ENCODE data around the gene PPP3R2. TPM values are rescaled to one million over a fixed set of nuclear protein-coding genes. Genes with fewer than 3 reads are reported as not detected.

PPP3R2 gene
- total RNA-seq, 1 experiment from 2014 or later: not detected

DNA sequence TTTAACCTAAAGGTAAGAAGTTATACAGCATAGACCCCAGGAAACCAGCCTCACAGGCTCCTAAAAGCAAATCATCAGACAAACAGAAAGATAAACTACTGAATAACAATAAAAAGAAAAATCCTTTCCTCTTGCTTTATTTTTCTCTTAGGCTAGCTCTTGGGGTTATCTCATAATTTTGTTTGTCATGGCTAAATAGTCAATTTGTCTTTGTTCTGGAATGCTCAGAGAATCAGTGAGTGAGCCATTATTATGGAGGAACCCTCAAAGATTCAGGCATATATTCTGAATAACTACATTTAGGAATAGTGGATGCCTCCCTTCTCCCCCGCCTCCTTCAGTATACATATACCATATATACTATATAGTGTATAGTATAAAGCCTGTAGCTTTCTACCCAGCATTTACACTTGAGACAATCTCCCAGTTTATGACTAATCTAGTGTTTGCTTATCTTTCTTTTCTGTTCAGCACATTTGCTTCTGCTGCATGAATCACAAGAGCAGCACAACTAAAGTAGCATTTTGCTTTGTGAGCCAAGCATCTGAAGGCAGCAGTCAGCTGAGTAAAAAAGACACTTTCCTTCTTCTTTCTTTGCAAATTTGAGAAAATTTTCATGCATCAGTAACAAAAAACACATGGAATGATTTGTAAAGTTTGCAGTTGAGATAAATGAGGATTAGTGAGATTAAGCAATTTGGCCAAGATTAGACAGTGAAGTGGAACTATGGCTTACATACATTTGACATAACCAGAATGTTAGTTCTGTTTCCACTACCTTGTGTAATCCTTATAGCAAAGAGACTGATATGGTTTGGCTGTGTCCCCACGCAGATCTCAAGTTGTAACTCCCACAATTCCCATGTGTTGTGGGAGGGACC is 45.3 kb upstream of the PPP3R2 start:
- no peak overlapping the region for H3K27ac ChIP-seq (ENCODE audit: insufficient read length, low read depth, low read length)
- H3K4me2 ChIP-seq (ENCODE audit: insufficient read depth, insufficient read length, low read length): no peak overlapping the region
- no peaks in the 10 kb centered on the region for H3K23me2 ChIP-seq (ENCODE audit: insufficient read length, low read depth, low read length, poor library complexity, severe bottlenecking)
- H2BK20ac ChIP-seq (ENCODE audit: low read depth, low read length, poor library complexity, severe bottlenecking): no peak overlapping the region
- Mint-ChIP-seq H3K27ac (no peak overlapping the region; a peak in 1 of 7 replicates), H3K4me3 (no peak overlapping the region), H3K36me3 (ENCODE audit: insufficient read depth in 1 of 3, low read depth in 3 of 3) (peaks cover 0 to 2% (median 0%) of the 10 kb centered on the region in 3 experiments; a peak in 3 of 7 replicates), H3K4me1 (no peaks in the 10 kb centered on the region), H3K27me3 (ENCODE audit: low read depth) (no peaks in the 10 kb centered on the region), H3K9me3 (peaks cover 7 to 17% of the 10 kb centered on the region in 2 experiments; a peak in 4 of 5 replicates)
- H3K9me3 ChIP-seq (ENCODE audit: control insufficient read depth, low read depth, low read length): no peaks in the 10 kb centered on the region
- no peak for DNase-seq
- no peak overlapping the region for H4K91ac ChIP-seq (ENCODE audit: insufficient read length, low read depth, low read length)
- H3K18ac ChIP-seq (ENCODE audit: insufficient read length, low read depth, low read length): no peak overlapping the region
- H4K5ac ChIP-seq (ENCODE audit: insufficient read length, low read depth, low read length): no peak overlapping the region
- H3K14ac ChIP-seq (ENCODE audit: insufficient read depth, low read length): no peak overlapping the region
- no peak overlapping the region for H3K56ac ChIP-seq (ENCODE audit: insufficient read length, low read depth, low read length)
- H4K8ac ChIP-seq (replicated peaks; ENCODE audit: insufficient read length, low read depth, low read length): no peak overlapping the region
- H3K9ac ChIP-seq (ENCODE audit: extremely low read depth, insufficient read length, low read length): no peak overlapping the region
- H2BK12ac ChIP-seq (ENCODE audit: insufficient read length, low read depth, low read length): no peak overlapping the region
- H3K4ac ChIP-seq (ENCODE audit: low read depth, low read length): no peak overlapping the region
- H2BK120ac ChIP-seq (ENCODE audit: low read depth, low read length, poor library complexity, severe bottlenecking): no peak overlapping the region
- H3K4me1 ChIP-seq (ENCODE audit: insufficient read depth, low read length): no peaks in the 10 kb centered on the region
- H3K27me3 ChIP-seq (ENCODE audit: insufficient read depth, low read length): no peaks in the 10 kb centered on the region
- no peaks in the 10 kb centered on the region for H3K79me1 ChIP-seq (ENCODE audit: insufficient read depth, low read depth, low read length, poor library complexity, severe bottlenecking)
- no peak overlapping the region for H2AFZ ChIP-seq (ENCODE audit: low read length)
- H3T11ph ChIP-seq (ENCODE audit: low read length): no peak overlapping the region
- no peak overlapping the region for H2AK5ac ChIP-seq (ENCODE audit: insufficient read length, low read length)
- no peaks in the 10 kb centered on the region for H3K79me2 ChIP-seq (ENCODE audit: insufficient read depth, low read length)
- no peak overlapping the region for H2BK15ac ChIP-seq (ENCODE audit: low read depth, low read length)
- TF ChIP-seq, protein P1, sequence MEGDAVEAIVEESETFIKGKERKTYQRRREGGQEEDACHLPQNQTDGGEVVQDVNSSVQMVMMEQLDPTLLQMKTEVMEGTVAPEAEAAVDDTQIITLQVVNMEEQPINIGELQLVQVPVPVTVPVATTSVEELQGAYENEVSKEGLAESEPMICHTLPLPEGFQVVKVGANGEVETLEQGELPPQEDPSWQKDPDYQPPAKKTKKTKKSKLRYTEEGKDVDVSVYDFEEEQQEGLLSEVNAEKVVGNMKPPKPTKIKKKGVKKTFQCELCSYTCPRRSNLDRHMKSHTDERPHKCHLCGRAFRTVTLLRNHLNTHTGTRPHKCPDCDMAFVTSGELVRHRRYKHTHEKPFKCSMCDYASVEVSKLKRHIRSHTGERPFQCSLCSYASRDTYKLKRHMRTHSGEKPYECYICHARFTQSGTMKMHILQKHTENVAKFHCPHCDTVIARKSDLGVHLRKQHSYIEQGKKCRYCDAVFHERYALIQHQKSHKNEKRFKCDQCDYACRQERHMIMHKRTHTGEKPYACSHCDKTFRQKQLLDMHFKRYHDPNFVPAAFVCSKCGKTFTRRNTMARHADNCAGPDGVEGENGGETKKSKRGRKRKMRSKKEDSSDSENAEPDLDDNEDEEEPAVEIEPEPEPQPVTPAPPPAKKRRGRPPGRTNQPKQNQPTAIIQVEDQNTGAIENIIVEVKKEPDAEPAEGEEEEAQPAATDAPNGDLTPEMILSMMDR (conservative IDR thresholded peaks at IDR 0.05): no peak
- no peak overlapping the region for H3K23ac ChIP-seq (ENCODE audit: insufficient read length, low read depth, low read length)
- WGBS (ENCODE audit: extremely low coverage, insufficient read length, low lambda C conversion rate): no CpG with 5 or more reads among the region's 2 CpGs
- H2BK5ac ChIP-seq (ENCODE audit: insufficient read length, low read length): no peak overlapping the region
- no peaks in the 10 kb centered on the region for H4K20me1 ChIP-seq (ENCODE audit: control insufficient read depth, insufficient read depth, insufficient read length)

Data from H9 (cell line).